ENCODE measurements around the gene FGFBP3.

Gene FGFBP3

GRCh38 chr10:91930939-91931338 is 21.7 kb upstream of the FGFBP3 start:
- peaks cover 100% of the 10 kb centered on the region for H3K79me2 ChIP-seq (ENCODE audit: insufficient read depth, low read length)
- TF ChIP-seq EZH2phosphoT487 (conservative IDR thresholded peaks at IDR 0.05; ENCODE audit: low read length), result no peak
- TF ChIP-seq, protein P1, sequence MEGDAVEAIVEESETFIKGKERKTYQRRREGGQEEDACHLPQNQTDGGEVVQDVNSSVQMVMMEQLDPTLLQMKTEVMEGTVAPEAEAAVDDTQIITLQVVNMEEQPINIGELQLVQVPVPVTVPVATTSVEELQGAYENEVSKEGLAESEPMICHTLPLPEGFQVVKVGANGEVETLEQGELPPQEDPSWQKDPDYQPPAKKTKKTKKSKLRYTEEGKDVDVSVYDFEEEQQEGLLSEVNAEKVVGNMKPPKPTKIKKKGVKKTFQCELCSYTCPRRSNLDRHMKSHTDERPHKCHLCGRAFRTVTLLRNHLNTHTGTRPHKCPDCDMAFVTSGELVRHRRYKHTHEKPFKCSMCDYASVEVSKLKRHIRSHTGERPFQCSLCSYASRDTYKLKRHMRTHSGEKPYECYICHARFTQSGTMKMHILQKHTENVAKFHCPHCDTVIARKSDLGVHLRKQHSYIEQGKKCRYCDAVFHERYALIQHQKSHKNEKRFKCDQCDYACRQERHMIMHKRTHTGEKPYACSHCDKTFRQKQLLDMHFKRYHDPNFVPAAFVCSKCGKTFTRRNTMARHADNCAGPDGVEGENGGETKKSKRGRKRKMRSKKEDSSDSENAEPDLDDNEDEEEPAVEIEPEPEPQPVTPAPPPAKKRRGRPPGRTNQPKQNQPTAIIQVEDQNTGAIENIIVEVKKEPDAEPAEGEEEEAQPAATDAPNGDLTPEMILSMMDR (IDR thresholded peaks at IDR 0.05; ENCODE audit: insufficient read depth, low read length, poor library complexity, severe bottlenecking), result no peak
- H3K36me3 ChIP-seq (ENCODE audit: low read length), result peaks cover 12% of the 10 kb centered on the region; the same call in 1 of the 2 replicates
- H3K4me3 ChIP-seq (ENCODE audit: insufficient read depth, low read length, poor library complexity, severe bottlenecking), result no peak overlapping the region
- H3F3A ChIP-seq (ENCODE audit: insufficient read depth), result 0 out of 2 replicates have a peak, but pooled peaks cover 3% of the 10 kb centered on the region
- H2AFZ ChIP-seq (ENCODE audit: low read depth, low read length, severe bottlenecking), result no peak overlapping the region
- H4K20me1 ChIP-seq (ENCODE audit: low read depth, low read length), result peaks cover 17% of the 10 kb centered on the region; the same call in 1 of the 2 replicates
- H3K9me3 ChIP-seq (ENCODE audit: insufficient read depth, low read length), result no peaks in the 10 kb centered on the region
- H3K27ac ChIP-seq (ENCODE audit: low read depth, low read length), result no peak overlapping the region
- H3K9me2 ChIP-seq (replicated peaks; ENCODE audit: insufficient read depth, low read length), result no peaks in the 10 kb centered on the region
- H3K27me3 ChIP-seq (ENCODE audit: low read length), result no peaks in the 10 kb centered on the region
- H3K4me2 ChIP-seq (ENCODE audit: low read depth, low read length, poor library complexity, severe bottlenecking), result no peak overlapping the region
- H3K9ac ChIP-seq (ENCODE audit: low read length), result no peak overlapping the region

DNA sequence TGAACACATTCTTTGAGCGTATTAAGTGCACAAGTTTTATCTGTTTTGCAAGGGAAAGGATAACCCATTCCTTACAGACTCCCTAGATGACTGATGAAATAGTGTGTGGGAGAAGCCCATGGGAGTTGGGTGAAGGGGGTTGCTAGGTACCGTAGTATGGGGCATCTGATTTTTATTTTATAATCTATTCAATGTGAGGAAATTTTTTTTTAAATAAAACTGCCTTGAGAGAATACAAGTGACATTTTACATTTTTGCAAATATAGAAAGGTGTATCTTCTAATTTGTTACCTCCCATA is 15.7 kb upstream of the FGFBP3 start:
- TF ChIP-seq EZH2phosphoT487 (conservative IDR thresholded peaks at IDR 0.05; ENCODE audit: low read length), result no peak
- TF ChIP-seq, protein P1 (IDR thresholded peaks at IDR 0.05; ENCODE audit: insufficient read depth, low read length, poor library complexity, severe bottlenecking), result no peak
- Histone ChIP-seq H2AFZ (ENCODE audit: low read depth, low read length, severe bottlenecking) (no peak overlapping the region), H3K36me3 (ENCODE audit: low read length) (peaks cover 4% of the 10 kb centered on the region; the same call in 1 of the 2 replicates), H3K9me3 (ENCODE audit: insufficient read depth, low read length) (no peaks in the 10 kb centered on the region), H3F3A (ENCODE audit: insufficient read depth) (peaks cover 6% of the 10 kb centered on the region; the same call in 1 of the 2 replicates), H3K79me2 (ENCODE audit: insufficient read depth, low read length) (peaks cover 64% of the 10 kb centered on the region), H3K27me3 (ENCODE audit: low read length) (no peaks in the 10 kb centered on the region), H3K9me2 (replicated peaks; ENCODE audit: insufficient read depth, low read length) (no peaks in the 10 kb centered on the region), H3K4me3 (ENCODE audit: insufficient read depth, low read length, poor library complexity, severe bottlenecking) (peak overlapping the region; percentile 99), H4K20me1 (ENCODE audit: low read depth, low read length) (peaks cover 16% of the 10 kb centered on the region; the same call in 1 of the 2 replicates), H3K27ac (ENCODE audit: low read depth, low read length) (no peak overlapping the region), H3K9ac (ENCODE audit: low read length) (peak overlapping the region; percentile 91), H3K4me2 (ENCODE audit: low read depth, low read length, poor library complexity, severe bottlenecking) (peak overlapping the region; percentile 88)

DNA sequence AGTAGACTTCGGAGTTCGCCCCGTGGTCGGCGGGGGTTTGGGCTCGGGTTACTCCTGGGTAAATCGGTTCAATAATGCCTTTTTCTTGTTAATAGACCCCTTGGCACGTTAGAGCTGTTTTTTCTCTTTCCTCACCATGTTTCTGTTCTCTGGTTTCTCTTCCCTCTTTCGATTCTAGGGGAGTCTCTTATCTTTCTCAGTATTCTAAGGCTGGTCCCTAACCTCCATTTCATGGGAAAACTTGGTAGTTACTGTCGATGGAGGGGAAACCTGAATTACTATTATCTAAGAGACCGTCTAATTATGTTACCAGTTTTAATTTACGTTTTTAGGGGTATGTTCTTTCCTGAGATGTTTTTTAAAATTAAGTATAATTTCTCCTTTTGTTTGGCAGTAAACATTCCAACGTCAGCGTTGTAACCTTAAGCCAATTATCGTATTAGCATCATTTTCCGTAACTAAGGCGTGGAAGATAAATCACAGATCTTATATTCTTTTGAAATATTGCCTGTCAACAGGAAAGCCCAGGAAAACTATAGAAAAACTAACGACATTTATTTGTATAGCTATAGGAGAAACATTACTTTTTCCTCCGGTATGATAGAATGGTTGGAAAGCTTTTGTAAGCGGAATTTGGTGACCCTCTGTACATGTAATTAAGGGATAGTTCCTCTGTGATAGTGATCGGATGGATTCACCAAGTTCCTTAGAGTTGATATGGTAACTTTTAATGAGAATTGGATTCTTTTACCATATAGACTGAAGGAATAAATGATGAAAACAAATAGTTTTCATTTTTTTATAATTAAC is 15.1 kb upstream of the FGFBP3 start:
- Histone ChIP-seq H3K79me2 (ENCODE audit: insufficient read depth, low read length) (peaks cover 58% of the 10 kb centered on the region), H4K20me1 (ENCODE audit: low read depth, low read length) (peaks cover 16% of the 10 kb centered on the region; the same call in 1 of the 2 replicates), H3F3A (ENCODE audit: insufficient read depth) (peaks cover 6% of the 10 kb centered on the region; the same call in 1 of the 2 replicates), H3K4me3 (ENCODE audit: insufficient read depth, low read length, poor library complexity, severe bottlenecking) (peak overlapping the region; percentile 99), H3K9ac (ENCODE audit: low read length) (peak overlapping the region; percentile 91), H3K9me2 (replicated peaks; ENCODE audit: insufficient read depth, low read length) (no peaks in the 10 kb centered on the region), H3K27ac (ENCODE audit: low read depth, low read length) (peak overlapping the region; percentile 64), H3K36me3 (ENCODE audit: low read length) (peaks cover 4% of the 10 kb centered on the region; the same call in 1 of the 2 replicates), H3K27me3 (ENCODE audit: low read length) (no peaks in the 10 kb centered on the region), H3K4me2 (ENCODE audit: low read depth, low read length, poor library complexity, severe bottlenecking) (peak overlapping the region; percentile 88), H3K9me3 (ENCODE audit: insufficient read depth, low read length) (no peaks in the 10 kb centered on the region), H2AFZ (ENCODE audit: low read depth, low read length, severe bottlenecking) (peak overlapping the region; percentile 89)
- no peak for TF ChIP-seq EZH2phosphoT487 (conservative IDR thresholded peaks at IDR 0.05; ENCODE audit: low read length)
- TF ChIP-seq, protein P1 (IDR thresholded peaks at IDR 0.05; ENCODE audit: insufficient read depth, low read length, poor library complexity, severe bottlenecking), result no peak

Data from SU-DHL-6 (cell line).